H1 (cell line): ENCODE data around the gene KPNA1. TPM values are rescaled to one million over a fixed set of nuclear protein-coding genes. Genes with fewer than 3 reads are reported as not detected.

Experiments
- CTCF ChIA-PET: fragments of 300-600 bp; sonication (Branson Sonifier 250); formaldehyde crosslinking; loops from one replicate; lab custom pipeline; 2021; ENCODE audit not compliant: partially characterized antibody; lab: Charles Lee
- POLR2A ChIA-PET: fragments of 300-600 bp; sonication (Branson Sonifier 250); formaldehyde crosslinking; loops from one replicate; lab custom pipeline; 2021; ENCODE audit warnings: inconsistent platforms; ENCODE audit not compliant: partially characterized antibody; lab: Charles Lee
- DNase-seq, 2 experiments: peaks; one replicate each; pipeline versions ENCODE4 v3.0.0 to v3.0.0-alpha.2; 2010 to 2022; ENCODE audit warnings: low spot score in 2 of 2, low read depth in 1 of 2, mixed read lengths in 1 of 2
- FAIRE-seq: peaks from 2 replicates; lab custom pipeline; 2011; peaks lifted over from hg19 to GRCh38; lab: Jason Lieb, UNC
- H2AFZ ChIP-seq: 2 replicates; pipeline ENCODE4 v1.8.1; 2012; ENCODE audit warnings: low read length, inconsistent platforms
- H2AK5ac ChIP-seq: 2 replicates; pipeline ENCODE4 v1.6.1; 2013; ENCODE audit warnings: low read depth, low read length
- H2BK120ac ChIP-seq: replicated peaks from 2 replicates; pipeline ENCODE3; 2013; ENCODE audit warnings: low read depth, low read length, inconsistent platforms
- H2BK12ac ChIP-seq: 2 replicates; pipeline ENCODE4 v1.6.1; 2013; ENCODE audit warnings: low read depth, low read length
- H2BK15ac ChIP-seq: 2 replicates; pipeline ENCODE4 v1.6.1; 2013; ENCODE audit warnings: low read length
- H2BK20ac ChIP-seq: 2 replicates; pipeline ENCODE4 v1.6.1; 2013; ENCODE audit warnings: low read length
- H2BK5ac ChIP-seq: 2 replicates; pipeline ENCODE4 v1.6.1; 2013; ENCODE audit warnings: low read depth, low read length
- H3K14ac ChIP-seq: 2 replicates; pipeline ENCODE4 v1.6.1; 2013; ENCODE audit warnings: inconsistent platforms; ENCODE audit not compliant: insufficient read length
- H3K18ac ChIP-seq: 2 replicates; pipeline ENCODE4 v1.6.1; 2013; ENCODE audit warnings: low read length; ENCODE audit errors: extremely low read depth
- H3K23ac ChIP-seq: 2 replicates; pipeline ENCODE4 v1.6.1; 2013; ENCODE audit warnings: inconsistent platforms; ENCODE audit not compliant: insufficient read length
- H3K23me2 ChIP-seq: 2 replicates; pipeline ENCODE4 v1.6.1; 2013; ENCODE audit warnings: low read depth, low read length
- H3K27ac ChIP-seq: 2 replicates; pipeline ENCODE4 v1.6.1; 2011; ENCODE audit warnings: low read depth, low read length, inconsistent platforms
- H3K27me3 ChIP-seq, 4 experiments: replicated peaks in 1 of 4; 1 replicate in 1 of 4; 2 replicates in 3 of 4; pipeline versions ENCODE4 v1.6.1 to v1.8.1; 2011 to 2013; ENCODE audit warnings: low read length in 3 of 4, mild to moderate bottlenecking in 3 of 4, inconsistent platforms in 2 of 4, mixed read lengths in 2 of 4, moderate library complexity in 1 of 4; ENCODE audit not compliant: control insufficient read depth in 3 of 4, insufficient read depth in 3 of 4; ENCODE audit errors: extremely low read depth in 1 of 4
- H3K36me3 ChIP-seq, 4 experiments: 2 replicates each; pipeline versions ENCODE4 v1.6.1 to v1.8.1; 2011 to 2013; ENCODE audit warnings: mild to moderate bottlenecking in 4 of 4, low read length in 3 of 4, moderate library complexity in 2 of 4, control low read depth in 1 of 4, inconsistent platforms in 1 of 4; ENCODE audit not compliant: insufficient read depth in 4 of 4, control insufficient read depth in 2 of 4
- H3K4ac ChIP-seq: replicated peaks from 2 replicates; pipeline ENCODE3; 2013; ENCODE audit warnings: low read length, low read depth, mixed read lengths, inconsistent platforms; ENCODE audit not compliant: insufficient read length
- H3K4me1 ChIP-seq, 4 experiments: replicated peaks in 1 of 4; 1 replicate in 1 of 4; 2 replicates in 3 of 4; pipeline versions ENCODE4 v1.6.1 to v1.8.1; 2011 to 2013; ENCODE audit warnings: low read length in 3 of 4, inconsistent platforms in 2 of 4, mixed read lengths in 1 of 4; ENCODE audit not compliant: insufficient read depth in 4 of 4, control insufficient read depth in 3 of 4
- H3K4me2 ChIP-seq, 2 experiments: 2 replicates each; pipeline versions ENCODE4 v1.6.1 to v1.8.1; 2011 to 2013; ENCODE audit warnings: low read depth in 2 of 2, low read length in 2 of 2, control low read depth in 1 of 2, inconsistent platforms in 1 of 2, mild to moderate bottlenecking in 1 of 2; ENCODE audit not compliant: insufficient read depth in 1 of 2
- H3K4me3 ChIP-seq, 4 experiments: fragments of 200-600, 300-600 bp in 1 of 4; sonication (generic), shearing (Covaris generic), sonication (Bioruptor Twin) in 1 of 4; 2 replicates each; pipeline versions ENCODE4 v1.5.1 to v1.8.1; 2011 to 2016; ENCODE audit warnings: low read length in 4 of 4, low read depth in 3 of 4, control low read depth in 2 of 4, inconsistent platforms in 2 of 4, mild to moderate bottlenecking in 2 of 4, mixed read lengths in 1 of 4, moderate library complexity in 1 of 4; ENCODE audit not compliant: insufficient read depth in 2 of 4; ENCODE audit errors: extremely low read depth in 1 of 4
- H3K56ac ChIP-seq: replicated peaks from 2 replicates; pipeline ENCODE3; 2013; ENCODE audit warnings: low read depth, mild to moderate bottlenecking, mixed read lengths, low read length, inconsistent platforms; ENCODE audit not compliant: insufficient read length
- H3K79me1 ChIP-seq: 2 replicates; pipeline ENCODE4 v1.6.1; 2013; ENCODE audit warnings: low read depth, low read length, control low read depth
- H3K79me2 ChIP-seq, 2 experiments: 2 replicates each; pipeline versions ENCODE4 v1.6.1 to v1.8.1; 2012 to 2013; ENCODE audit warnings: low read length in 2 of 2, mild to moderate bottlenecking in 2 of 2, inconsistent platforms in 1 of 2; ENCODE audit not compliant: insufficient read depth in 2 of 2, control insufficient read depth in 1 of 2
- H3K9ac ChIP-seq, 4 experiments: replicated peaks in 1 of 4; 1 replicate in 1 of 4; 2 replicates in 3 of 4; pipeline versions ENCODE4 v1.6.1 to v1.8.1; 2011 to 2013; ENCODE audit warnings: low read depth in 3 of 4, low read length in 3 of 4, control low read depth in 2 of 4, mild to moderate bottlenecking in 2 of 4, moderate library complexity in 2 of 4, inconsistent platforms in 1 of 4; ENCODE audit errors: extremely low read depth in 1 of 4
- H3K9me3 ChIP-seq, 2 experiments: 2 replicates each; pipeline versions ENCODE4 v1.6.1 to v1.8.1; 2012 to 2013; ENCODE audit warnings: mild to moderate bottlenecking in 2 of 2, moderate library complexity in 2 of 2, control low read depth in 1 of 2, inconsistent platforms in 1 of 2, low read depth in 1 of 2, low read length in 1 of 2, mixed read lengths in 1 of 2; ENCODE audit not compliant: insufficient read depth in 2 of 2
- H4K20me1 ChIP-seq, 2 experiments: replicated peaks in 1 of 2; 2 replicates each; pipeline versions ENCODE3 to v1.8.1; 2011 to 2013; ENCODE audit warnings: inconsistent platforms in 2 of 2, low read length in 2 of 2, mild to moderate bottlenecking in 1 of 2; ENCODE audit not compliant: insufficient read depth in 2 of 2, control insufficient read depth in 1 of 2
- H4K5ac ChIP-seq: 2 replicates; pipeline ENCODE4 v1.6.1; 2013; ENCODE audit warnings: low read length, low read depth, mixed read lengths, inconsistent platforms; ENCODE audit not compliant: insufficient read length
- H4K8ac ChIP-seq: 2 replicates; pipeline ENCODE4 v1.8.0; 2013; ENCODE audit warnings: mild to moderate bottlenecking, moderate library complexity, low read length, inconsistent platforms; ENCODE audit not compliant: insufficient read depth; ENCODE audit errors: extremely low read depth
- H4K91ac ChIP-seq: replicated peaks from 2 replicates; pipeline ENCODE3; 2013; ENCODE audit warnings: low read length, mixed read lengths, inconsistent platforms; ENCODE audit not compliant: insufficient read length
- BRCA1 ChIP-seq: IDR thresholded peaks from 2 replicates; pipeline ENCODE4 v1.6.1; 2012; ENCODE audit warnings: low read depth, low read length, improper control_type of control experiment
- CHD1 ChIP-seq: IDR thresholded peaks from 2 replicates; pipeline ENCODE4 v1.6.1; 2012; ENCODE audit warnings: low read depth, low read length, improper control_type of control experiment
- KDM5A ChIP-seq: fragments of 200-600 bp; IDR thresholded peaks from 2 replicates; pipeline ENCODE4 v1.7.1; 2012; ENCODE audit warnings: mild to moderate bottlenecking, low read length, inconsistent platforms, mixed read lengths
- POLR2AphosphoS5 ChIP-seq: IDR thresholded peaks from 2 replicates; pipeline ENCODE4 v1.6.1; 2011; ENCODE audit warnings: low read depth, low read length
- SIRT6 ChIP-seq: IDR thresholded peaks from one replicate; pipeline ENCODE4 v1.7.1; 2012; ENCODE audit warnings: low read length, inconsistent platforms
- WGBS, 2 experiments: shearing (Covaris generic) in 1 of 2; methylation state at CpG; one replicate each; pipeline versions ENCODE4 v1.1.6 to v1.1.7; 2013 to 2015; ENCODE audit warnings: low lambda C conversion rate in 2 of 2, mixed read lengths in 2 of 2, inconsistent platforms in 1 of 2, low coverage in 1 of 2, missing lambda C conversion rate in 1 of 2; ENCODE audit not compliant: insufficient replicate concordance in 2 of 2, insufficient coverage in 1 of 2, insufficient read length in 1 of 2; ENCODE audit errors: extremely low coverage in 1 of 2, missing lambda C conversion rate in 1 of 2; 5-methylcytosine and 5-hydroxymethylcytosine counted together
- polyA plus RNA-seq, 7 experiments: library from polyadenylated mRNA; depleted of rRNA in 3 of 7; stranded (reverse) in 5 of 7; unstranded in 2 of 7; fragments of >200 nt in 5 of 7; fragments of 200-250 nt in 2 of 7; gene quantifications; 1 replicate in 5 of 7; 2 replicates in 1 of 7; 4 replicates in 1 of 7; pipeline versions ENCODE4 v1.2.1 to v1.2.3, GENCODE V29; 2011 to 2013; ENCODE audit warnings: missing spikeins in 2 of 7, mixed read lengths in 2 of 7
- total RNA-seq: library from RNA; stranded (reverse); fragmentation: NEBNext Ultra II Directional; extraction: Animal tissue kit (Norgen Biotek cat#: 25700); gene quantifications from 2 replicates; pipeline ENCODE4 v1.2.1, GENCODE V29; 2021

KPNA1 gene
- total and polyA plus RNA-seq, 2 of the 8 experiments (the other 6 are each of a cell fraction or from before 2014, with no cell fraction given), result 14.8 to 63.0 TPM

DNA sequence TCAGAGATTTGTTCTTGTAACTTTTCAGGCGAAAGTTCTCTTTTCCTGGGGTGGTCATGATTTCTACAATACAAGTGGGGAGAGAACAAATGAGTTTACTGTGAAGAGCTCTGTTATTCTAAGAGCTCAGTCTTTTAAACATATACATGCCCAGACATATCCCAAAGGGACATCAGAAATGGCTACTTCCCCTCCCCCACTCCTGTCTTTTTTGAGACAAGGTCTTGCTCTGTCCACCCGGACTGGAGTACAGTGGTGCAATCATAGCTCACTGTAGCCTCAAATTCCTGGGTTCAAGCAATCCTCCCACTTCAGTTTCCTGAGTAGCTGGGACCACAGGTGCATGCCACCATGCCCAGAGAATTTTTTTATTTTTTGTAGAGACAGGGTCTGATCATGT is 18.2 kb downstream of the KPNA1 start:
- H3K9me3 ChIP-seq, result no peaks in the 10 kb centered on the region
- TF ChIP-seq BRCA1, result no peak
- TF ChIP-seq CHD1, result no peak
- TF ChIP-seq POLR2AphosphoS5, result no peak
- no peak for TF ChIP-seq KDM5A
- TF ChIP-seq SIRT6, result no peak
- no peak overlapping the region; the same call in 1 of the 2 replicates for H2BK12ac ChIP-seq
- H2BK20ac ChIP-seq, result no peak overlapping the region
- FAIRE-seq, result no peak
- no peak overlapping the region for H4K91ac ChIP-seq
- H3K18ac ChIP-seq, result no peak overlapping the region
- no peaks in the 10 kb centered on the region; the same call in 1 of the 2 replicates for H3K23me2 ChIP-seq
- no peak overlapping the region for H2AK5ac ChIP-seq
- H2BK15ac ChIP-seq, result no peak overlapping the region
- H4K8ac ChIP-seq, result no peak overlapping the region
- no peak for DNase-seq
- peaks cover 0 to 6% (median 2%) of the 10 kb centered on the region in 4 experiments; a peak in 3 of 7 replicates for H3K4me1 ChIP-seq
- H3K23ac ChIP-seq, result no peak overlapping the region
- H3K27me3 ChIP-seq, result no peaks in the 10 kb centered on the region
- peaks cover 0 to 34% (median 1%) of the 10 kb centered on the region in 4 experiments; a peak in 3 of 8 replicates for H3K36me3 ChIP-seq
- ChIA-PET POLR2A (interaction anchor here (0.8 to 1.2 kb wide), 3 partner anchors 12 to 27 kb away, joined by 3 to 4 read pairs (median 3); no protein-coding TSS in a partner anchor), CTCF (interaction anchor here (0.6 to 1.1 kb wide), 3 partner anchors 8 to 87 kb away, joined by 3 read pairs; no protein-coding TSS in a partner anchor)
- no peak overlapping the region; a peak in 1 of 8 replicates for H3K4me3 ChIP-seq
- H3K79me1 ChIP-seq, result peaks cover 6% of the 10 kb centered on the region; the same call in 1 of the 2 replicates
- H3K4me2 ChIP-seq, result peak overlapping the region; percentile 8 to 31; a peak in 2 of 4 replicates
- H3K14ac ChIP-seq, result no peak overlapping the region
- H2BK120ac ChIP-seq, result no peak overlapping the region
- no peak overlapping the region for H2AFZ ChIP-seq
- 89% methylated on average over 2 of the region's 2 CpGs; no CpG with 5 or more reads in 1 of the 2 experiments for WGBS, 2 experiments
- peaks cover 0 to 40% of the 10 kb centered on the region in 2 experiments; a peak in 2 of 4 replicates for H3K79me2 ChIP-seq
- H3K27ac ChIP-seq, result 0 out of 2 replicates have a peak overlapping the region, but pooled peaks have one; percentile 4
- no peak overlapping the region for H3K4ac ChIP-seq
- H4K5ac ChIP-seq, result no peak overlapping the region
- H2BK5ac ChIP-seq, result peak overlapping the region; percentile 22; the same call in 1 of the 2 replicates
- H4K20me1 ChIP-seq, result peaks cover 0 to 6% of the 10 kb centered on the region in 2 experiments
- no peak overlapping the region for H3K9ac ChIP-seq
- H3K56ac ChIP-seq, result no peak overlapping the region
